HG03095 (cell line): ENCODE measurements around the gene PIR.

Experiments used
- ATAC-seq: cut with Tn5 transposase; IDR thresholded peaks from one replicate; pipeline ENCODE4 v1.9.1; 2021; ENCODE audit warnings: moderate library complexity; ENCODE audit not compliant: unreplicated experiment

Gene PIR

DNA sequence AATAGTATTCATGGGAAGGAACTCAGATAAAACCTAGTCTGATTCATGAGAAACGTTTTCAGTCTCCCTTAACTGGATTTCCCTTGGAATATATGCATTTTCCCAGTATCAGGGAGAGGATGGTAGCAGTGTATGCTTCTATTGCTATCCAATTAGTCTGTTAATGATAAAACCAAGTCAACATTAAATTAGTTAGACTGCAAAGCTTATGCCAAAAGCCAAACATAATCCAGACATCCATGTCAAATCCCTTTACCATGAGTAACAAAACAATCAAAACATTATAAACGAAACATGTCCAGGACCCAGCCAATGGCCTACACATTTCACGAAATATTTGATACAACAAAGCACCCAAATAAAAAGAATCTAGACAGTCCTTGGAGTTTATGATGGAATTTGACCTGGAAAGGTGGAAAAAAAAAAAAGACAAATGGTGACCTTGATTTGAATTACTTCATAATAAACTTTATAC lies 74.4 kb downstream of the PIR start:
- no peak for ATAC-seq

DNA sequence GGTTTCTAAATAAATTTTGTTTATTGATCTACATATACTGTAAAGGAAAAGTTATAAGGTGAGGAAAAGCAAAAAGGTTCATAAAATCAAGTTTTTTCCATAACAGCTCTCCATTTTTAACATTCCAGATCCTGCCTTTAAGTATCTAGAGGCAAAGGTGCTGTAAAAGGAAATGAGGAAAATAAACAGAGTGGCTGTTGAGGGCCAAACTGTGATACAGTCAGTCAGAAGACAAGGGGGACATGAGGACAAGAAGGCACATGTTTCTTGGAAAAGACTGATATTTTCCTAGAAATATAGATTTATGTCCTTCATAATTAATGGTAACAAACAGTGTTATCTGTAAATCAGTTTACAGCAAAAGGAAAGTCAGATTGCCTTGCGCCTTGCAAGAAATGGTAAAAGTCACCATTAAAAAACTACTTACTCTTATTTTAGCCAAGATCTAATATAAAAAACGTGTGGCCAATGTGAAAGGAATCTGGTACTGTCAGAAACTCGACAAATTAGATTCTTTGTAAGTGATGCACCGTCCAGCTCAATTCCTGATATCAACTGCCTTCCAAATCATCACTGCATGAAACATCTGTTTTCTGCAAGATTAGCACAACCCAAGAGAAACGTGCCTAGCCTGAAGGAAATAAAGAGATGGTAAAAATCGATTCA lies 75.0 kb downstream of the PIR start:
- ATAC-seq: no peak

DNA sequence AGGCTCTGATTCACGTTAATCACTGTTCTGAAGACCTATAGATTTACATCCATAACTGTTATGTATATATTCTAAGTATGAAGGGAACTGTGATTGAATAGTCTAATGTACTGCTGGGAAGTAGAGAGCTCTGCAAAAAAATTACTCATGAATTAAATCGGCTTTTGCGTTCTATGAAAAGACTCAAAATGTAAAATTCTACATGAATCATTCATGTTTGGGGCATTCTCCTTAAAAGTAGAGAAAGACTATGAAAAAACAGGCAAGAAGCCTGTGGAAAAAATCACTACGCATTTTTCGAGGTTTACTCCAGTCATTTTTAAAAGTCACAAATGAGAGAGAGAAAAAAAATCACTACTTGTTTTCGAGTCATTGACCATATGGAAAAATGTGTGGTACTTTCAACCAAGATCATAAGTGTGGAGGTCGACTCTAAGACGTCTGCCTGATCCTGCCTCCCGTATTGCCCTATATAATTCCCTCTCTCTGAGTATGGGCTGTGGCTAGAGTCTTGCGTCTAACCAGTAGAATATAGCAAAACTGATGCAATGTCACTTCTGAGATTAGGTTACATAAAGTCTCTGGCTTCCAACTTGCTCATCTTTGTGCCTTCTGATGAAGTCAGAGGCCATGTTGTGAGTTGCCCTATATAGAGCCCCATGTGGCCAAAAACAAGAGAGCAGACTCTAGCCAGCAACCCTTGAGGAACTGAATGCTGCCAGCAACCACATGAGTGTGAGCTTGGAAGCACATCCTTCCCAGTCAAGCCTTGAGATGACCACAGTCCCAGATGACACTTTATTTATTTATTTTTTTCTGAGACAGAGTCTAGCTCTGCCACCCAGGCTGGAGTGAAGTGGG lies 76.8 kb downstream of the PIR start:
- no peak for ATAC-seq

DNA sequence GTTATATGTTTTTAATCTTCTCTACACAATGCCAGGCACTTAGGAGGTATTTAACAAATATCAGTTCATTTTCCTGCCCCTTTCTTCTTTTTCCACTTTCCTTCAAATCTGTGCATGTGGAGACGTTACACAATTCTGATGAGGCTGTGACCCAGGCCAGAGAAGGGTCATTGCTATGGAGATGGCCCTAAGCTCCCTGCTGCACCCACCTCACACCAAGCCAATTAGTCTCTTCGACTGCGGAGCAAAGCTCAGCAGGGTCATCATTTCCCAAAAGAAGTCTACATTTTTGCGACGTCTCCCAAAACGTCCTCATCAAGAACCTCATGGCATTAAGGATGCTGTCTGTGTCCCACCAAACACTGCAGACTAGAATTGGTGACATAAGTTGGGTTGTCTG lies 80.0 kb downstream of the PIR start:
- no peak for ATAC-seq

DNA sequence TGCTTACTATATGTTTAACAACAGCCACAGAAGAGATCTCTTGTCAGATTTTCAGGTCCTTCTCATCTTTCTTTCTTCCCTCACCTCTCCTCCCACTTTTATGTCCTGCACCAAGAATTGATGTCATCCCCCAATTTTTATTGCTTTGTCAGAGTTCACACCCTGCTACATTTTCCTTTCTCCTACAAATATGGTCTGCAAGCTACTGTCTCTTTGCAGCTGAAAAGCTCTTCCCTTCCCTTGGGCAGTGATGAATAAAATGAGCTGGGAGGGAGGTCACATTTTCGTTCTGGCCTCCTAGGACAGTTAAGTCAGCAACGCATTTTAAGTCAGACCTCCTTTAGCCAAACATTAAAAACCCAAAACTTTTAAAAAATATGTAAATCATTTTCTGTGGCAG lies 82.2 kb downstream of the PIR start:
- ATAC-seq: no peak

DNA sequence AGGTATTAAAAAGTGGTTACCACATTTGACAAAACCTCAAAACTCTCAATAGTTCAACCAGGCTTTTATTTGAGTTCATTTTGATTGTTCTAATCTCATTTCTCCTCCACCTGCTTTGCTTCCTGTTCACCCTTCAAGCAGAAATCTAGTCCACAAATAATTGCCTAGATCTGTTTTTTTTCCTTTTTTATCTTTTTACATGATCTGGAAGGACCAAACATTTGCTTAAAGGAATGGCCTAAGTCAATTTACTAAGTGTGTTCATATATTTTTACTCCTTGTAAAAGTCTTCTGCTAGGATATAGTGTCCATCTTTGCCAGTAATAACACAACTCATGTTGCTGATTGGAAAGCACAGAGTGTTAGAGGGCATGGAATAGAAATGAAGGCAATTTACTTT lies 82.7 kb downstream of the PIR start:
- no peak for ATAC-seq

DNA sequence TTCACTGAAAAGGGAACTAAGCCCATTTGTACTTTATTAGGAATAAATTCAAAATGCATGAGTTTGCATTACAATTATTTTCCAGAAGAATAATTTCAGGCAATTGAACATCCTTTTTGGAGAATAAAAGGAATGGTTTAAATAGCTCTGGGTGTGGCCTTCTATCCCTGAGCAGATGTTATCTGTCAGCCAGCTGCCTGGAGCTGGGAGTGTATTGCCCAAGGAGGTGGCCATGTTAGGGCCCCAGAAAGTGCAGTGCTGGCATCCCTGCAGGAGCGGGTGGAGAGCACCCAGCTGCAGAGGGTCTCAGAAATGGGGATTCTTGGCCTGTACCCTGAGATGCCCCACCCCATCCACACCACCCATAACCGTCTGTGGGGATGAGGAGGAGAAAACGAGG lies 87.3 kb downstream of the PIR start:
- ATAC-seq: no peak

DNA sequence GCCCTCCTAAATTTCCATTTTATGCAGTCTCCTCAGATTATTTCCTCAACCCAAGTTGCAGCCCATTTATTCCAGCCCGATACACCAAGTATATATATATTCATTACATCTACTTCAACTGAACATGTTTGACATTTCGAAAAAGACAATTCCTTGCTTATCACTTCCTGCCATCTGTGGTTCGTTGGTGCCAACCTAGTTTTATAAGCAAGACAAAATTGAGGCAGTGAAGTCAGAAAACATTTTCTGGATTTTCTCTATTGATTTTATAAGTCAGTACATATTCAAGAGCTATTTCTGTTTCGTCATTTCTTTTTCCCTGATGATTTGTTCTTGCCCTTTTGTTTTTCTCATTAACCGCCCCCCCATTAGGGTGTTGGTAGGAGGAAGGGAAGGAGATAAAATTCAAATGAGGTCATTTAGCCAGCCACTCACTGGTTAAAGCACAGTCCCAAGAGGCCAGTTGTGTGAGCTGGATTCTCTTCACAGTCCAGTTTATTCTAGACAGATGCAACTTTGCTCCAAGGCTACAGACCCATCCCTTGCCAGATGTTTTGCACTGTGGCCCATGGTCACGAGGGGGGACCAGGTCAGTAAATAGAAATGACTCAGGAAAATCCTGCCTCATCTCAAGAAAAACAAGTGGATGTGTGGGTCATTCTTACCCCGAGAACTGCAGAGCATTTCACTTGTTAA lies 88.6 kb downstream of the PIR start:
- ATAC-seq: no peak

DNA sequence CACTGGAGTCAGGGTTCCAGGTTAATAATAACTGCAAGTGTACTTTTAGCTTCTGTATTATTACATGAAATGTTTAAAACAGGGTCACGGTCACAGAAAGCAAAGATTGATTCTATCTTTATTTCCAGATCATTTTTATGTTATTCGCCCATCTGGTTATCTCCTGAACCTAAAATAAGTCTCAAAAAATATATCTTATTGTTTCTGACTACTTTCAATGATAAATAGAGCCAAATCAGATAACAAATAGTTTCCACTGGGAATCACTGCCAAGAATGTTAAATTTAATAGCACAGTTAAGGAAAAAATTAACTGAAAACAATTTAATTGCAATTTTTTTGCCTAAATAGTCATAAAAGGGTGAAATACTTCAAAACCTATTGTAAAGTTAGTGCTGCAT lies 91.8 kb downstream of the PIR start:
- ATAC-seq: no peak

DNA sequence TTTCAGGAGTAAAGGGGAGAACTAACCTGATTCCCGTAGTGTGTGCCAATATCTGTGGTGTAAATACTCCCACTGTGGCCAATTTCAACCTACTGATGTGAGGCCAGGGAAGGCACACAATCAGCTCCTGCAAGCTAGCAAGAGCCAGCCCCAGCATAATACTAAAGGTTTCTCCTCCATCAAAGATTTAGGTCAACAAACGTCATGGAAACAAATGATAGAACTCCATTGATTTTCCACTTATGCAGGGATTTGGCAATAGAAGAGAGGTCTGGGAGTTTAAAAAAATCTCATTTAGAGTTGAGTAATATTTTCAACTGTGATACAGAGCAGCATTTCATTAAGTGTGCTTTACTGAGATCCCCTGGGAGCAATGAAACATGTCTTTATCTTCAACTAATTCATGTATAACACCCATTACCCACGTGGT lies 93.2 kb downstream of the PIR start:
- no peak for ATAC-seq

DNA sequence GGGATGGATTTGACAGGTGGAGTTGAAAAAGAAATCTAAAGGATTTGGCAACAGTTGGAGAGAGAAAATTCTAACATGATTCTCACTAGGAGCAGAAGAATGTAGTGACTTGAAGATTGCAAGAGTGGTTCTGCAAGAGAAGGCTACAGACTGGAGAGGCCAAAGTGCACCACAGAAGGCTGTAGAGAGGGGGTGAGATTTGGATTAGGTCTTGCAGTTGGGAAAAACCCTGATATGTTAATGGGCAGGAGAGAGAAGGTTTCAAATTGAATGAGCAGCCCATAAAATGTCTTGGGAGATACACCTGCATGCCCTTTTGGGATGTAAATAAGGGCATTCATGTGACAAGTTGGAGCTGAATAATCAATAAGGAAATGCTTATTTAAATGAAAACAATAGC lies 94.3 kb downstream of the PIR start:
- ATAC-seq: no peak

DNA sequence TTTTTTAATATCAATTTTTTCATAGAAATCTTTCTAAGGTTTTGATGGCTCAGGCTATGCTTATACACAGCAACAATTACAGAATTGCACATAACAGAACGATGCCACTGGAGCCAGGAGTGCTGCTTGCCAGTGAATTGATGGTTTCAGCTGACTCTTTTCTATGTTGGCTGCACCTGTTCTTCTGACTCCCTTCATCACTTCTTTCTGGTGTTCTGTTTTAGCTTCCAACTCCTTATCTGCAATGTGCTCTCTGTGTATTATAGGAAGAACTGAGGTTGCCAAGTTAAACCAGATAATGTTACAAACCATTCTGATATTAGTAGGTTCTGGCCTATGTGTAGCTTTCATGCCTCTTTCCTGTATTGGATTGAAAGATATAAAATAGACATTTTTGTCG lies 97.3 kb downstream of the PIR start:
- ATAC-seq: no peak

DNA sequence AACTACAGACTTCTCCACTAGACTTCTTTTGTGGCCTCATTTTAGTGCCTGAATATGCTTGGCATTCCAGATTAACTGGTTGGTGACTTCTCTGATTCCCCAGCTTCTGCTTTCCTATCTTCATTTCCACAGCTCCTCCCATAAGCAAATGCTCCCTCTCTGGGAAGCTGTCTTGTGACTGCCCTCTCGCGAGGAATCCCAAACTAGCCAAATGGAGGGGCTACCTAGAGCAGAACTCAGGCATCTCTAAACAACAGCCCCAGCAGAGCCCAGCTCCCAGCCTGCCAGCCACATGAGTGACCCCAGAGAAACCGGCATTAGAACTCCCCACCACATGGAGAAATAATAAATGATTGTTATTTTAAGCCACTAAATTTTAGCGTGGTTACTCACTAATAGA lies 101.3 kb downstream of the PIR start:
- ATAC-seq: no peak

DNA sequence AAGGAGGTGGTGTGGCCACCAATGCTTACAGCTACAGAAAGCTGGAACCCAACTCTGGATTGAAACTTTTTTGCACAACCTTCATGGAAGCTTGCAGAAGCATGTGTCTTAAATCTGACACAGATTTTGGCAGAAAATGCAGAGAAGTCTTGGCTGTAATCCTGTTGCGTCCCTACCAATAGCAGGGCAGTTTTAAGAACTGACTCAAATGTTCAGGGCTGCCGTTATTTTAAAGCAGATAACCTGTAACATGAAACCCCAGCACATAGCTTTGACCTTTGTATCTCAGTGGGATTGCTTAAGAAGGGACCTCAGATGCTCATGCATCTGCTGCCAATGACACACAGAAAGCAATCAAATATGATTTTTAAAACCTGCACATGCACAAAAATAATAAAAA lies 108.8 kb downstream of the PIR start, which contains the start of gene VEGFD:
VEGFD (minus strand) TSS at position 110 of the 400 bp plus-strand sequence. CDS start 467 bp downstream, outside the sequence.
- no peak for ATAC-seq

DNA sequence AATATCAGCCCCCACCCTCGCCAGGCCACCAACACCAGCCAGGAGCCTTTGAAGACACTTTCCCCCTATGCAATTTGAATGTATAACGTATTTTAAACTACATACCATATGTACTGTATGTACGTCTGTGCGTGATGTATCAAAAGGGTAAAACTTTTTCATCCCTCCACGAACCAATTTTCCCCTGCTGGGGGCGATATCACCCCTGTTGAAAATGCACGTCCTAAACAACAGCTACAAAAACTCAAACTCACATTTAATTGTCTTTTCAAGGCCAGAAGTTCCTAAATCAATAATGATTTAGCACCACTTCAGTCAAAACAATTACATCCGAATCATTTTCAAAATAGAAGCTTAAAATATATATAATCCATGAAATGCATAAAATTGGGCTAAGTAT lies 110.3 kb downstream of the PIR start:
- no peak for ATAC-seq

DNA sequence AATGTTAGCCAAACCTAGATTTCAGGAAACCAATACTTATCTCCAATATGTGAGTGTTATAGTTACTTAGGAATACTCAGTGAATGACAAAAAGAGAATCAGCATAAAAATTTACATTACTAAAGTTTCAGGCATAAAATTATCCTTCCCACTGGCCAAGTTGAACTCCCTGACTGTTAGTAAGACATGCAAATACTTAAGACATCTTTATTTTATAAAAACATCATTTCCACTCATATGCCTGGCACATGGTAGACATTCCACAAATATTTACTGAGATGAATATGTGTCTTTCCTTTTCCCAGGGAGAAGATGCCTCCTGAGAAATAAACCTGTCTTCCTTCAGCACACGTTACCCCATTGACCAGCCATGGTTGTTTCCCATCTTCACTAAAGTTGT lies 116.2 kb downstream of the PIR start:
- ATAC-seq: no peak

DNA sequence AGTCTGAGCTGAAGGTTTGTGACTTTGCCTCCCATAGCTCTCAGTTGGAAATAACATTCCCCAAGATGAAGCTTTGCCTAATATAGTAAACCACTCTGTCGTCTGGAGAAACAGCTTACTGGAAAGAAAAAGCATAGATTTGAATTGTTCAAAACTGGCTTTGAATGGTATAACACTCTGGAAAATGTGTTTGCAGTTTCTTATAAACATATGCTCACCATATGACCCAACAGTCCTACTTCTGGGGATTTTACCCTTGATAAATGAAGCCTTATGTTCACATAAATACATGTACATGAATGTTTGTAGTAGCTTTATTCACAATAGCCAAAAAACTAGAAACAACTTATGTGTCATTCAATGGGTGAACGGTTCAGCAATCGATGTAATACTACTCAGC lies 119.2 kb downstream of the PIR start:
- no peak for ATAC-seq

DNA sequence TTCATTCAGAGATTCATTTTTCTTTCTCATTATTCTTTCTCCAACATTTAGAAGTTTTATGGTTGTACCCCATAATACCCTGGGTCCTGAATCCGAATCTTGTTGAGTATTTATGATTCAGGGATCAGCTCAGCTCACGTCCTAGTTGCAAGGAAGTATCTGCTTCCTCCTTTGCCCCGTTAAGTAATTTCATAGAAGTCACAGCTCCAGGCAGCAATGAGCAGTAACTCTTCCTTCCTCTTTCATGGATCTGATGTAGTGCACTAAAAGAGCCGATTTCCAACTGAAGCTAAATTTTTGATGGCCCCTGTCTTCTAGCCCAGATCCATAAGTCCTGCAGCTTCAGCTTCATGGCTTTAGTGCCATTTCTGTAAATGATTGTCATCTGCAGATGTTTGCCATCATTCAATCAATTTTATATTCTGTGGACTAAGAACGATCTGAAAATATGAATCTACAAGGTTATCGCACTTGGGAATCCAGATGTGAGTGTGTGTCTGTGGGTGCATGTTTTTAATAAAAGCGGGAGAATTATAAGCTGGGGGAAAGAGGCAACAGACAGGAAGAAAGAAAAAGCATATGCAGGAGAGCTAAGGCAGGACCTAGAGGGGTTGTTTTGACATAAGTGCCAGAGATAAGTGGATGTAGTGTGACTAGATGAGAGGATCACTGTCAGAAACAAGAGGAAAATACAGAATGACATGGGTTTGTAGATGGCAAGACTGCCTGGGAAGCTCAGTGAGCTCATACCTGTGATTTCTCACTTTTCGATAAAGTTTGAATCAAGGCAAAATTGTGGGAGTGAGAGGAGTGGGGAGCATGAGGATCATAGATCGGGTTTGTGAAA lies 126.4 kb downstream of the PIR start:
- no peak for ATAC-seq

DNA sequence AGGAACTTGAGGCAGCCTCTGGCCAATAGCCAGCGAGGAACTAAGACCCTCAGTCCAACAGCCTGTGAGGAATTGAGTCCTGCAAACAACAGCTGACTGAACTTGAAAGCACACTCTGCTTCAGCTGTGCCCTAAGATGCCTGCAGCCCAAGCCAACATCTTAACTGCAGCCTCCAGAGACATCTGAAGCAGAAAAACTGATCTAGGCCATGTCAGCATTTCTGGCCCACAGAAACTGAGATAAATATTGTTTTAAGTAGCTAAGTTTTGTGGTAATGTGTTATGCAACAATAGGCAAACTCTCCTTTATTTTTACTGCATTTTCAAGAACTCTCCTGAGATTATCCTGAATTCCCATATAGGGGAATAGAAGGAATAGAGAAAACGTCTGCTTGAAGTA lies 133.4 kb downstream of the PIR start:
- ATAC-seq: no peak

DNA sequence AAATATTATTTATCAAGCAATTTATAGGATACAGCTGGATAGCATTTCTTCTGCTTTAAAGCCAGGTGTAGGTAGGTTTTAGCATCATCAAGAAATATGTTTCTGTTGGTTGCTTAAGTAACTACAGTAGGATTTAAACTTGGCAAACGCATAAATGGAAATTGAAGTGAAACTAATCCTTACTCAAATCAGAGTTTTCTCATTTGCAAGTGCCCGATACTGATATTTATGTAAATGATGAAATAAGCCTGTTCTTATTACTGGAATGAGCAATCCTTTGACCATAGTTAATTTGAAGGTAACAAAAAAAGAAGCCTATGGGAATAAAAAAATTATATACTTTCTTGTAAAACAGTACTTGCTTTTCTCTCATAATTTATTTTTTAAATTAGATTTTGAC lies 134.6 kb downstream of the PIR start:
- ATAC-seq: no peak

DNA sequence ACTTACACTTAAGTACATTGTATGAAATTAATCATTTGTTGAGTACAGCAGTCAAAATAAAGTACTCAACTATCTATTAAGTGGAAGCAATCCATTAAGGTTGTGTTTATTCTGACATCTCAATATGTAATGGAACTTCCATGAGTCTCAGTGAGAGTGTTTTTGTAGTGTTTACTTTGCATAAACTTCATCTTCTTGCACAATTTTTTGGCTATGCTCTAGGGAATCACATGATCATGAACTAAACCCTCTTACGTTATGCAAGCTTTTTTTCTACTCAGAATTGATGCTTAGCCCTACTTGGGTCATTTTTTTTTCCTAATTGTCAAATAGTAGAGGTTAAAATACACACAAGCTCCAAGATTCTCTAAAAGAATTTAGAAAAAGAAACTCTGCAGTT lies 136.7 kb downstream of the PIR start:
- no peak for ATAC-seq
